Panc1 (cell line): Measurements from ENCODE around the gene ST8SIA6.

Source experiments
- CTCF ChIP-seq: fragments of 450-650 bp; IDR thresholded peaks from 2 replicates; pipeline ENCODE4 v1.5.1; 2017; ENCODE audit warnings: mild to moderate bottlenecking
- POLR2AphosphoS5 ChIP-seq: IDR thresholded peaks from 2 replicates; pipeline ENCODE4 v1.6.1; 2012; ENCODE audit warnings: mild to moderate bottlenecking, low read depth, low read length, moderate library complexity
- REST ChIP-seq, 2 experiments: IDR thresholded peaks; 2 replicates each; pipeline ENCODE4 v1.6.1; 2011 to 2012; ENCODE audit warnings: low read depth in 2 of 2, control low read depth in 1 of 2, low read length in 1 of 2, mild to moderate bottlenecking in 1 of 2, moderate library complexity in 1 of 2; ENCODE audit not compliant: insufficient read depth in 1 of 2
- SIN3A ChIP-seq: IDR thresholded peaks from 2 replicates; pipeline ENCODE4 v1.6.1; 2012; ENCODE audit warnings: low read depth, mild to moderate bottlenecking, low read length, moderate library complexity, borderline replicate concordance; ENCODE audit not compliant: insufficient read depth
- TCF7L2 ChIP-seq: IDR thresholded peaks from 2 replicates; pipeline ENCODE4 v1.6.1; 2011; ENCODE audit warnings: mild to moderate bottlenecking, low read depth, low read length, inconsistent platforms

GRCh38 chr10:17418249-17418648 lies 36.1 kb downstream of the ST8SIA6 start:
- TF ChIP-seq CTCF (no peak), SIN3A (no peak), POLR2AphosphoS5 (no peak), REST (IDR thresholded peaks at IDR 0.05; ENCODE audit: insufficient read depth in 1 of 2, low read depth in 2 of 2, low read length in 1 of 2) (no peak), TCF7L2 (no peak)
